Stimulated activated naive CD8-positive, alpha-beta T cell treated with anti-CD3 and anti-CD28 coated beads, Interleukin-15, Interleukin-2, amounts not matched to agents 100 ng/mL and 50 ng/mL, for 24 hours (primary cell): ENCODE measurements around the gene TNRC18.

Experiments
- H3K27ac Mint-ChIP-seq: one replicate; pipeline ENCODE4 v1.8.0; 2021; ENCODE audit warnings: mild to moderate bottlenecking, mixed read lengths
- H3K27me3 Mint-ChIP-seq: one replicate; pipeline ENCODE4 v1.8.0; 2021; ENCODE audit warnings: mixed read lengths
- H3K36me3 Mint-ChIP-seq: one replicate; pipeline ENCODE4 v1.8.0; 2021; ENCODE audit warnings: low read depth, mixed read lengths
- H3K4me1 Mint-ChIP-seq: one replicate; pipeline ENCODE4 v1.8.0; 2021; ENCODE audit warnings: low read depth, mixed read lengths
- H3K4me3 Mint-ChIP-seq: one replicate; pipeline ENCODE4 v1.8.0; 2021; ENCODE audit warnings: mild to moderate bottlenecking, mixed read lengths
- H3K9me3 Mint-ChIP-seq: one replicate; pipeline ENCODE4 v1.8.0; 2021; ENCODE audit warnings: mixed read lengths

The TNRC18 gene

GRCh38 chr7:5455175-5455574, 31.5 kb upstream of the TNRC18 start:
- Mint-ChIP-seq H3K36me3 (no peaks in the 10 kb centered on the region), H3K9me3 (no peaks in the 10 kb centered on the region), H3K27ac (no peak overlapping the region), H3K27me3 (no peaks in the 10 kb centered on the region), H3K4me1 (no peaks in the 10 kb centered on the region), H3K4me3 (no peak overlapping the region)

GRCh38 chr7:5454485-5454884, 30.9 kb upstream of the TNRC18 start:
- no peak overlapping the region for H3K4me3 Mint-ChIP-seq
- no peaks in the 10 kb centered on the region for H3K36me3 Mint-ChIP-seq
- no peaks in the 10 kb centered on the region for H3K27me3 Mint-ChIP-seq
- no peaks in the 10 kb centered on the region for H3K4me1 Mint-ChIP-seq
- H3K9me3 Mint-ChIP-seq = no peaks in the 10 kb centered on the region
- no peak overlapping the region for H3K27ac Mint-ChIP-seq

- no peaks in the 10 kb centered on the region for H3K27me3 Mint-ChIP-seq
- H3K9me3 Mint-ChIP-seq = no peaks in the 10 kb centered on the region
- no peak overlapping the region for H3K27ac Mint-ChIP-seq
- no peaks in the 10 kb centered on the region for H3K36me3 Mint-ChIP-seq
- no peaks in the 10 kb centered on the region for H3K4me1 Mint-ChIP-seq
- H3K4me3 Mint-ChIP-seq = no peak overlapping the region
Measured at GRCh38 chr7:5453566-5454075, 30.0 kb upstream of the TNRC18 start.

GRCh38 chr7:5452937-5453540, 29.4 kb upstream of the TNRC18 start:
- no peaks in the 10 kb centered on the region for H3K36me3 Mint-ChIP-seq
- no peaks in the 10 kb centered on the region for H3K27me3 Mint-ChIP-seq
- no peak overlapping the region for H3K27ac Mint-ChIP-seq

GRCh38 chr7:5452470-5452899, 28.9 kb upstream of the TNRC18 start:
- no peak overlapping the region for H3K4me3 Mint-ChIP-seq
- H3K4me1 Mint-ChIP-seq = no peaks in the 10 kb centered on the region
- H3K9me3 Mint-ChIP-seq = no peaks in the 10 kb centered on the region
- no peak overlapping the region for H3K27ac Mint-ChIP-seq
- no peaks in the 10 kb centered on the region for H3K27me3 Mint-ChIP-seq
- no peaks in the 10 kb centered on the region for H3K36me3 Mint-ChIP-seq

More at GRCh38 chr7:5452937-5453540, 29.4 kb upstream of the TNRC18 start:
- H3K9me3 Mint-ChIP-seq = no peaks in the 10 kb centered on the region
- no peaks in the 10 kb centered on the region for H3K4me1 Mint-ChIP-seq
- H3K4me3 Mint-ChIP-seq = no peak overlapping the region

GRCh38 chr7:5451391-5451790, 27.8 kb upstream of the TNRC18 start:
- Mint-ChIP-seq H3K4me3 (no peak overlapping the region), H3K36me3 (no peaks in the 10 kb centered on the region), H3K27me3 (no peaks in the 10 kb centered on the region), H3K27ac (no peak overlapping the region), H3K4me1 (no peaks in the 10 kb centered on the region), H3K9me3 (no peaks in the 10 kb centered on the region)

- Mint-ChIP-seq H3K4me1 (no peaks in the 10 kb centered on the region), H3K4me3 (no peak overlapping the region), H3K27me3 (no peaks in the 10 kb centered on the region), H3K9me3 (no peaks in the 10 kb centered on the region), H3K27ac (no peak overlapping the region), H3K36me3 (no peaks in the 10 kb centered on the region)
Measured at GRCh38 chr7:5450549-5451327, 27.1 kb upstream of the TNRC18 start.

GRCh38 chr7:5448378-5449037, 24.9 kb upstream of the TNRC18 start:
- no peaks in the 10 kb centered on the region for H3K4me1 Mint-ChIP-seq
- no peak overlapping the region for H3K4me3 Mint-ChIP-seq
- H3K9me3 Mint-ChIP-seq = no peaks in the 10 kb centered on the region
- no peak overlapping the region for H3K27ac Mint-ChIP-seq
- no peaks in the 10 kb centered on the region for H3K36me3 Mint-ChIP-seq
- no peaks in the 10 kb centered on the region for H3K27me3 Mint-ChIP-seq

GRCh38 chr7:5445981-5446594, 22.5 kb upstream of the TNRC18 start:
- H3K9me3 Mint-ChIP-seq = no peaks in the 10 kb centered on the region
- no peaks in the 10 kb centered on the region for H3K27me3 Mint-ChIP-seq
- no peak overlapping the region for H3K4me3 Mint-ChIP-seq
- H3K27ac Mint-ChIP-seq = no peak overlapping the region
- H3K4me1 Mint-ChIP-seq = no peaks in the 10 kb centered on the region
- no peaks in the 10 kb centered on the region for H3K36me3 Mint-ChIP-seq

GRCh38 chr7:5443678-5444077, 20.0 kb upstream of the TNRC18 start:
- no peaks in the 10 kb centered on the region for H3K27me3 Mint-ChIP-seq
- H3K9me3 Mint-ChIP-seq = no peaks in the 10 kb centered on the region
- H3K36me3 Mint-ChIP-seq = no peaks in the 10 kb centered on the region
- no peak overlapping the region for H3K4me3 Mint-ChIP-seq
- no peaks in the 10 kb centered on the region for H3K4me1 Mint-ChIP-seq
- no peak overlapping the region for H3K27ac Mint-ChIP-seq

- no peaks in the 10 kb centered on the region for H3K4me1 Mint-ChIP-seq
- no peaks in the 10 kb centered on the region for H3K36me3 Mint-ChIP-seq
- H3K27ac Mint-ChIP-seq = no peak overlapping the region
- H3K27me3 Mint-ChIP-seq = no peaks in the 10 kb centered on the region
- H3K9me3 Mint-ChIP-seq = no peaks in the 10 kb centered on the region
- no peak overlapping the region for H3K4me3 Mint-ChIP-seq
Measured at GRCh38 chr7:5442757-5443305, 19.2 kb upstream of the TNRC18 start.

- Mint-ChIP-seq H3K36me3 (peaks cover 7% of the 10 kb centered on the region), H3K4me1 (no peaks in the 10 kb centered on the region), H3K9me3 (no peaks in the 10 kb centered on the region), H3K4me3 (no peak overlapping the region), H3K27me3 (no peaks in the 10 kb centered on the region), H3K27ac (no peak overlapping the region)
Measured at GRCh38 chr7:5441840-5442503, 18.3 kb upstream of the TNRC18 start.

GRCh38 chr7:5439572-5440496, 16.2 kb upstream of the TNRC18 start:
- no peaks in the 10 kb centered on the region for H3K9me3 Mint-ChIP-seq
- peaks cover under 1% of the 10 kb centered on the region for H3K27me3 Mint-ChIP-seq
- H3K36me3 Mint-ChIP-seq = peaks cover 7% of the 10 kb centered on the region
- no peak overlapping the region for H3K27ac Mint-ChIP-seq
- no peaks in the 10 kb centered on the region for H3K4me1 Mint-ChIP-seq
- H3K4me3 Mint-ChIP-seq = no peak overlapping the region
